IPS-15b (cell line): ENCODE results near the gene SLC30A3.
"Not testable (repeated sequence)": the region's sequence is repeated elsewhere in the genome, so short reads cannot be mapped to it uniquely, and the experiment has no call there.

Source experiments
- H3K27me3 ChIP-seq: one replicate; pipeline ENCODE4 v1.6.1; 2013; ENCODE audit warnings: low read length; ENCODE audit not compliant: control insufficient read depth, insufficient read depth
- H3K36me3 ChIP-seq: one replicate; pipeline ENCODE4 v1.6.1; 2013; ENCODE audit warnings: low read length; ENCODE audit not compliant: control insufficient read depth, insufficient read depth
- H3K4me1 ChIP-seq: one replicate; pipeline ENCODE4 v1.6.1; 2013; ENCODE audit warnings: mild to moderate bottlenecking, low read length; ENCODE audit not compliant: control insufficient read depth, insufficient read depth
- H3K4me3 ChIP-seq: one replicate; pipeline ENCODE4 v1.5.1; 2013; ENCODE audit warnings: low read depth, low read length
- H3K9ac ChIP-seq: one replicate; pipeline ENCODE4 v1.6.1; 2013; ENCODE audit warnings: low read depth, mild to moderate bottlenecking, low read length
- H3K9me3 ChIP-seq: one replicate; pipeline ENCODE4 v1.6.1; 2013; ENCODE audit warnings: mild to moderate bottlenecking, low read length; ENCODE audit not compliant: control insufficient read depth, insufficient read depth

Gene SLC30A3

DNA sequence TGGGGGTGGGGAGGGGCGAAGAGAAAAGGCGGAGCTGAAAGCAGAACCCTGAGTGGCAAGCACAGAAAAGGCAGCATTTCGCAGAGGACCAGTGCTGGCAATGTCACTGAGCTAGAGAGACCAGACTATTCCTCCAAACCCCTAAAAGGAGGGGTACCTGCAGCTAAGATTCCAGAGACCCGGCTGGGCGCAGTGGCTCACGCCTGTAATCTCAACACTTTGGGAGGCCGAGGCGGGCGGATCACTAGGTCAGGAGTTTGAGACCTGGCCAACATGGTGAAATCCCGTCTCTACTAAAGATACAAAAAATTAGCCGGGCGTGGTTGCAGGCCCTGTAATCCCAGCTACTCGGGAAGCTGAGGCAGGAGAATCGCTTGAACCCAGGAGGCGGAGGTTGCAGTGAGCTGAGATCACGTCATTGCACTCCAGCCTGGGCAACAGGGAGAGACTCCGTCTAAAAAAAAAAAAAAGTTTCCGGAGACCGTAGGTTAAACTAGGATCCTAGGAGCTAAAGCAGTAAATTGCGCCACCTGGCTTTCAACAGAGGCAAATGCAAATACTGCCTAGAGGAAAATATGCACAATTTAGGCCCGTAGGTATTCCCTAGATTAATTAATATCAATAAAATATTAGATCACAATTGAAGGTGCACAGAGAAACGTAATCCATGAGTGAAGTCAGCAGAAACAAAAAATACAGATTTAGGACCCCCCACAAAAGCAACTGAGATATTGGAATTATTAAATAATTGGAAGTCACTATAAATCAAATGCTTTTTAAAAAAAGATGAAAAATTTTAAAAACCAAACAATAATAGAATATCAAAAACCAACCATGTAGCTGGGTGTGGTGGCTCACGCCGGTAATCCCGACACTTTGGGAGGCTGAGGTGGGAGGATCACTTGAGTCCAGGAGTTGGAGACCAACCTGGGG, 40.5 kb upstream of the SLC30A3 start:
- Histone ChIP-seq H3K4me3 (no peak overlapping the region), H3K9me3 (no peaks in the 10 kb centered on the region), H3K36me3 (no peaks in the 10 kb centered on the region), H3K4me1 (no peaks in the 10 kb centered on the region), H3K27me3 (peaks cover 40% of the 10 kb centered on the region), H3K9ac (no peak overlapping the region)

DNA sequence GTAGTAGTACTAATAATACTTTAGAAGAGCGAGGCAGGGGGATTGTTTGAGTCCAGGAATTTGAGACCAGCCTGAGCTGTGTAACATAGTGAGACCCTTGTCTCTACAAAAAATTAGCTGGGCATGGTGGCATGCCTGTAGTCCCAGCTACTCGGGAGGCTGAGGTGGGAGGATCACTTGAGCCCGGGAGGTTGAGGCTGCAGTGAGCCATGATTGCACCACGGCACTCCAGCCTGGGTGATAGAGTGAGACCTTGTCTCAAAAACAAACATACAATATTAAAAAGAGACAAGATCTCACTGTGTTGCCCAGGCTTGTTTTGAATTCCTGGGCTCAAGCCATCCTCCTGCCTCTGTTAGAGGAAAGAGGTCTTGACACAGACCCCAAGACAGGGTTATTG, 37.8 kb upstream of the SLC30A3 start:
- not testable (repeated sequence) for H3K4me1 ChIP-seq, H3K36me3 ChIP-seq, H3K4me3 ChIP-seq, H3K9ac ChIP-seq, H3K9me3 ChIP-seq
- H3K27me3 ChIP-seq = peaks cover 13% of the 10 kb centered on the region

DNA sequence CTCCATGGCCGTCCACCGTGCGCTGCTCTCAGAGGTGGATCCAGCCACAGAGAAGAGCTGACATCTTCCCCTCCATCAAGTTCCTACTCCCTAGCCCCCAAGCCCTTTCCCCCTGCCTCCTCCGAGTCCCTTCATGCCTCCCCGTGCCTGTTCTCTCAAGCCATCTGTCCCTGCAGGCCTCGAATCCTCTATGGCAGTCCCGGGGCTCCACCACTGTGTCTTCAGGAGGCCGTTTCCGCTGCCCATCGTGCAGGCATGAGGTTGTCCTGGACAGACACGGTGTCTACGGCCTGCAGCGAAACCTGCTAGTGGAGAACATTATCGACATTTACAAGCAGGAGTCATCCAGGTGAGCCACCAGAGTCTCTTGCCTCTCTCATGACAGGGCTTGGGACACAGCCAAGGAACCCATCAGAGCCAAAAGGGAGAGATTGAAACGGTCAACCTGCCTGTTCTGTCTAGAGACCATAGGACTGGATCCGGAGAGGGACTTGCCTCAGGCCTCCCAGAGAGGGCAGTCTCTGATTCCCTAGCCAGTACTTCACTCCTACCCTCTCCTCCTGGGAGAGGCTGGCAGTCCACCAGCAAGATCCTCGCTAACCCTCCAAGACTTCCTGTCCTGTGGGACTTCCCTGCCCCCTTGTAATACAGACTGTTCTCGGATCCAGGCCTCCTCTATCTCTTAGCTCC, 35.7 kb upstream of the SLC30A3 start:
- Histone ChIP-seq H3K9ac (no peak overlapping the region), H3K4me1 (no peaks in the 10 kb centered on the region), H3K9me3 (no peaks in the 10 kb centered on the region), H3K36me3 (no peaks in the 10 kb centered on the region), H3K27me3 (no peaks in the 10 kb centered on the region), H3K4me3 (no peak overlapping the region)

- no peak overlapping the region for H3K9ac ChIP-seq
- H3K36me3 ChIP-seq = no peaks in the 10 kb centered on the region
- H3K4me1 ChIP-seq = no peaks in the 10 kb centered on the region
These were observed 34.3 kb upstream of the SLC30A3 start for GRCh38 chr2:27297195-27297594.

GRCh38 chr2:27296481-27296880, 33.6 kb upstream of the SLC30A3 start:
- H3K4me1 ChIP-seq = peaks cover 2% of the 10 kb centered on the region
- H3K4me3 ChIP-seq = no peak overlapping the region
- H3K36me3 ChIP-seq = no peaks in the 10 kb centered on the region
- no peaks in the 10 kb centered on the region for H3K27me3 ChIP-seq
- H3K9ac ChIP-seq = no peak overlapping the region
- no peaks in the 10 kb centered on the region for H3K9me3 ChIP-seq

More at GRCh38 chr2:27297195-27297594, 34.3 kb upstream of the SLC30A3 start:
- Histone ChIP-seq H3K27me3 (no peaks in the 10 kb centered on the region), H3K9me3 (no peaks in the 10 kb centered on the region), H3K4me3 (no peak overlapping the region)

GRCh38 chr2:27294928-27295327, 32.1 kb upstream of the SLC30A3 start:
- H3K9ac ChIP-seq = no peak overlapping the region
- no peaks in the 10 kb centered on the region for H3K9me3 ChIP-seq
- H3K4me3 ChIP-seq = no peak overlapping the region
- peaks cover 2% of the 10 kb centered on the region for H3K4me1 ChIP-seq
- no peaks in the 10 kb centered on the region for H3K27me3 ChIP-seq
- H3K36me3 ChIP-seq = no peaks in the 10 kb centered on the region

DNA sequence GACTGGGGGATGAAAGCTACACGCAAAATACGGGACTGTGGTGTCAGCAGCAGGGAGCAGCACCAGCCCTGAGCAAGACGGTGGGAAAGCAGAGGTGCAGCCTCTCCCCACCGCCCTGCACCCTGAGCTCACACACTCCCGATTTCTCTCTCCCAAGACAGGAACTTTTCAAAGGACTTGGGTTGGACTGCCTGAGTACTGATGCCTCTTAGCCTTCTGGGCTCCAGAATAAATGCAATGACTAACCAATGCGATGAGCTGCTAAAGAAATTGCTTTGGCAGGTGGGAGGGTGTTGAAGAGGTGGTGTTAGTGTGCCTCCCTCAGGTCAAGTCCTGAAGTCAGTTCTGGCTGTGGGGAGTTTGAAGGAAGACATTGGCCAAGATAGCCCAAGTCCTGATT, 29.0 kb upstream of the SLC30A3 start:
- Histone ChIP-seq H3K4me1 (peaks cover 3% of the 10 kb centered on the region), H3K9me3 (no peaks in the 10 kb centered on the region), H3K36me3 (no peaks in the 10 kb centered on the region), H3K4me3 (peak overlapping the region; percentile 35), H3K9ac (no peak overlapping the region), H3K27me3 (no peaks in the 10 kb centered on the region)

DNA sequence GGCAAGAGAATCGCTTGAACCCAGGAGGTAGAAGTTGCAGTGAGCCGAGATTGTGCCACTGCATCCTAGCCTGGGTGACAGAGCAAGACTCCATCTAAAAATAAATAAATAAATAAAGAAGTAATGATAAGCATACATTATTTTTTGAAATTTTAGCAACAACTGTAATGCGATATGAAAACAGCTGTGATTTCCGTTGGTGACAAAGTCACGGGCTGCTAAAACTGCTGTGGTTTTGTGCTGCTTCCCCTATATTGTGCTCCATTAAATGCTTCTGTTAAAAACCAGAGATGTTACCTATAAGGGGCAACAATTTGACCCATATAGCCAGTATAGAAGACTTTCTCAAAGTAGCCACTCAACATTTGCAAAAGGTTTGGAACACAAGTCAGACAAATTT, 27.7 kb upstream of the SLC30A3 start:
- H3K9ac ChIP-seq = no peak overlapping the region
- H3K27me3 ChIP-seq = no peaks in the 10 kb centered on the region
- H3K4me1 ChIP-seq = peaks cover 9% of the 10 kb centered on the region
- H3K36me3 ChIP-seq = no peaks in the 10 kb centered on the region
- H3K4me3 ChIP-seq = no peak overlapping the region
- no peaks in the 10 kb centered on the region for H3K9me3 ChIP-seq

DNA sequence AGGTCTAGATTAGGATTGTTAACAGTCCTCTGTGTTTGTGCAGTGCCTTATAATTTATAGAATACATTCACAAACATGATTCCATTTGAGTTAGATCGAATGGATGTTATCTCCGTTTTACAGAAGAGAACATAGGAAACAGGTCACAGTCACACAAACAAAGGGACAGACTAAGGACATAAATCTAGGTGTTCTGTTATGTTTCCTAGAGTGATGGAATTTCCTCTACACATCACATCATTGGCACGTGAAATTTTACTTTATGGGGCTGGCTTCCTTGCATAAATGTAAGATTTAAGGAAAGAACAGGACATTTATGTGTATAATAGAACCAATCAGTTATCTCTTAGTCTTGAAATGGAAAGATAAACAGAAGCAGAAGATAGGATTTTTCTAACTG, 25.8 kb upstream of the SLC30A3 start:
- Histone ChIP-seq H3K27me3 (no peaks in the 10 kb centered on the region), H3K4me3 (no peak overlapping the region), H3K9me3 (no peaks in the 10 kb centered on the region), H3K9ac (no peak overlapping the region), H3K36me3 (no peaks in the 10 kb centered on the region), H3K4me1 (peaks cover 9% of the 10 kb centered on the region)

GRCh38 chr2:27285481-27285880, 22.6 kb upstream of the SLC30A3 start:
- no peak overlapping the region for H3K4me3 ChIP-seq
- H3K9me3 ChIP-seq = no peaks in the 10 kb centered on the region
- H3K4me1 ChIP-seq = peaks cover 24% of the 10 kb centered on the region
- no peaks in the 10 kb centered on the region for H3K36me3 ChIP-seq
- peaks cover 6% of the 10 kb centered on the region for H3K27me3 ChIP-seq
- H3K9ac ChIP-seq = no peak overlapping the region

- Histone ChIP-seq H3K9ac (no peak overlapping the region), H3K4me1 (peaks cover 24% of the 10 kb centered on the region), H3K4me3 (no peak overlapping the region), H3K9me3 (no peaks in the 10 kb centered on the region), H3K27me3 (peaks cover 6% of the 10 kb centered on the region), H3K36me3 (no peaks in the 10 kb centered on the region)
These were observed 22.1 kb upstream of the SLC30A3 start for GRCh38 chr2:27284996-27285395.

DNA sequence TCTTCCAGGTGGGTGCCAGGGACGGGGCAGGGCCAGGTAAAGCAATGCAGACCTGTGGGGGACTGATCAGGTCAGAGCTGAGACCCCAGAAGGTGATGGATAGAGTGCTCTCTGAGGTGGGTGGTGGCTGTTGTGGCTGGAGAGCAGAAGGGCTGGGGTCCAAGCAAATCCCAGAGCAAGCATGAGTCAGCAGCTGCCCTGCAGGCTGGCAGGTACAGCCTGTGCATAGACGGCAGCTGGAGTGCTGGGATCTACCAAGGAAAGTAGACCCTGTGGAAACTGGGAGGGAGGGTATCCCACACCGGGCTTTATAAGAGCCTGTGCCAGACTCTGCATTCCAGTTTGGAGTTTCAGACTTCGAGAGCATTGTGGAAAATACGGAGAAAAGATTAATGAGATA, 20.0 kb upstream of the SLC30A3 start:
- H3K36me3 ChIP-seq = no peaks in the 10 kb centered on the region
- H3K27me3 ChIP-seq = peaks cover 6% of the 10 kb centered on the region
- H3K4me3 ChIP-seq = peak overlapping the region; percentile 40
- peak overlapping the region; percentile 39 for H3K9ac ChIP-seq
- no peaks in the 10 kb centered on the region for H3K9me3 ChIP-seq
- peaks cover 24% of the 10 kb centered on the region for H3K4me1 ChIP-seq
